Fibroblast of peridontal ligament (primary cell): Measurements from ENCODE around the gene TEKT3.

Experiments
- DNase-seq: peaks from one replicate; pipeline ENCODE4 v3.0.0-alpha.2; 2010; ENCODE audit errors: extremely low read depth

The TEKT3 gene

DNA sequence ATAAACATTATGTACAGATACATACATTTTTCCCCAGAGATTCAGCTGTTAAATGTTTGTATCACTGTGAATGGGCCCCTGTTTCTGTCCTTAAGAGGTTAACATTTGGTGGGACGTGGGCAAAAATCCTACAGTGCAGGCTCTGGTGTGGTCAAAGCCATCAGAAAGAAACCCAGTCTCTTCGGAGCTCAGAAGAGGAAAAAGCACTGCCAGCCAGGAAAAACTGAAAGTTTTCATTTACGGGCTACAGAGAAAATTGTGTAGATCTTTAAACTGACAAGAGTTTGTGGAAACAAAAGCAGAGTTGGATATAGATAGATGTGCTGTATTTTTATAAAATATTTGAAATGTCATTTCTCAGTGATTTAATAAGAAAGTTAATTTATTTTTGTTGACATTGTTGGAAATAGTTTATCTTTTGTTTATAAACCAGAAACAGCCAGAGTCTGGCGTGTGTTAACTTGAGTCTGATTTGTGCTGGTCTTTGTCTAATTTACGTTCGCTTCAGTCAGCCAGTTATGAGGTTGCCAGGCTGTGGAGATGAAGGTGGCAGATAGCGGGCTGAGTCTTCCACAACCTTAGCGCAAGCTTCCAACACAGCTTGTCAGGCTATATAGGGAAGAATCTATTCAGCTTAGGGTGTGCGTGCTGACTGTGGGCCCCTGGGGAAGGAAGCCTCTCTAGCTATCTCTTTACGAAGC is 9.5 kb upstream of the TEKT3 start:
- no peak for DNase-seq

DNA sequence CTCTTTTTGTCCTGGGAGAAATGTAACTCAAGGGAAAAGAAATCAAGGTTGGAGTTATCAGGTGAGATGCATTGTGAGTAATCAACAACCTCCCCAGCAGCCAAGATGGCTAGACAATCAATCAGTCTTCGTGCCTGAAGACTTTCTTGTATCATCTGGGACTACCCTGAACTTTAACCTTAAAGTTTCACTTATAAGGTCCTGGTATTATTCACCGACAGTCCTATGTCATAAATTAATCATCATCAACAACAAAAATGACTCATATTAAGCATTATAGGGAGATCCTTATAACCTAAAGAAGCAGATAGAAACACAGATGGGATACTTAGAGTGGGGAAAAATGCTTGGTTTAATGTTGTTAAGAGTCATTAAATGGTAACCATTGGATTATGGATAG is 7.7 kb upstream of the TEKT3 start:
- DNase-seq = no peak

DNA sequence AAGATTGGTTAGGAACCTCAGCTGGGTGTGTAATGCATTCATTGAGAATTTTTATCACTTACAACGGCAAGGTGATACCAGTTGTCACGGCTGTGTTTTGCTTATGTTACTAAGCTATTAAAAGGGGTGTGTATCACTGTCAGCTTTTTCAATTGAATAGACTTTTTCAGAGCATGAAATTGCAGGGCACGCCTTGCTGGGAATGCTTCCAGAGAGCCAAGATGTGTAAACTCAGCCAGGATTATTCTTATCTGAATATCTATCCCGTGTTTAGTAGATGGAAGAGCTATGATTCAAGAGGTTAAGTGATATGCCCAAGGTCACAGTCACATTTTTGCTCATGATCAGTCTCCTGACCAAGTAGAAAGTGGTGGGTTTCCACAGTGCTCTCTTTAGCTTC is 6.6 kb upstream of the TEKT3 start:
- peak; percentile 47 for DNase-seq

DNA sequence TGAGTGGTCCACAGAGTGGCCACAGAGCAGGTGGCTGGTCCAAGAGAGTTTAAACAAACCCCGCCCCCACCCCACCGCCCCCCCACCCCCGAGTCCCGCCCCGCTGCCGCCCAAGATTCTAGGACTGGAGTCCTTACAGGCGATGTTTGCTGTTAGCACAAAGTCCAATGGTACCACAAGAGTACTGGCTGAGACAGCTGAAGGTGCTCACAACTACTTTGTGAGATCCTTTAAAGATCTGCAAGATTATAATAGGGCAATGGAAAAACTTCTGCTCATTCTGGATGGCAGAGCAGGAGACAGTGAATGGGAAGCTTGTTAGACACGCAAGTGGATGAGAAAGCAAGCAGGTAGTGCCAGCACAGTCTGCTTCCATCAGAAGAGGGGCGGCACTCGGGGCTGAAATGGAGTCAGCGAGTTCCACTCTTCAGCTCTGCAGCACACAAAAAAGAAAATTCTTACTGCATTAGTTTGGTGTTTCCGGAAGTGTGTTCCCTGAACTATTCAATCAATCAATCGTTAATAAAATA is 4.7 kb upstream of the TEKT3 start:
- DNase-seq = peak; percentile 21

DNA sequence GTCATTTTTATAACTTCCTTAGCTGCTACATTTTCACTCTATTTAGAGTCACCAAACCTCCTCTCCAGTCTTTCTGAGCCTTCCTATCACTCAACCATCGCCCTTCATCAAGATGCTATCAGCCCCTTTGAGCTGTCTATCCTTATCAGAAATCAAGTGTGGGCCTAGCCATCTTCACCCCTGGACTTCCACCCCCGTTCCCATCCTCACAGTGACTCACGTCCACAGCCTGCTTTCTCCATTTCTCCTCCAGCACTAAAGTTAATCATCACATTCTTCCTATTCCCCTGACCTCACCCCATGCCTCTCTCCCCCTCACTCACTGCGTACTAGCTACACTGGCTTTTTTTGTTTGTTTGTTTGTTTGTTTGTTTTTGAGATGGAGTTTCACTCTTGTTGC is 2.4 kb upstream of the TEKT3 start:
- DNase-seq = peak; percentile 64

DNA sequence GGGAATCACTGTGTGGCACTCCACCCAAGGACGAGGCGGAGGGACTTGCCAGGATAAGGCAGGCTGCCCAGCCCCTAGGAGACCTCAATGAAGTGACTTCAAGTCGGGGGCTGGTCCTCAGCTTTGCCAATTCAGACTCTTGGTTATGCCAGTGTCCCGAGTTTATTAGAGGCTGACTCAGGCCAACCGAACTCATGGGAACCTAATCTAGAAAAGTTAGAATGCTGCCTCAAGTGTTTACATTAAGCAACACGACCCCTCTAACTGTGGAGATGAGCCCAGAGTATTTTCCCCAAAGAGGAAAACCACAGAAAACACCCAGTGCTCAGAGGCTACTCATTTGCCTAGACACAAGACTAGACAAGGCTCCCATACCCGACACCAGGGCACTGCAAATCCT is 1.1 kb upstream of the TEKT3 start:
- DNase-seq = peak; percentile 75

DNA sequence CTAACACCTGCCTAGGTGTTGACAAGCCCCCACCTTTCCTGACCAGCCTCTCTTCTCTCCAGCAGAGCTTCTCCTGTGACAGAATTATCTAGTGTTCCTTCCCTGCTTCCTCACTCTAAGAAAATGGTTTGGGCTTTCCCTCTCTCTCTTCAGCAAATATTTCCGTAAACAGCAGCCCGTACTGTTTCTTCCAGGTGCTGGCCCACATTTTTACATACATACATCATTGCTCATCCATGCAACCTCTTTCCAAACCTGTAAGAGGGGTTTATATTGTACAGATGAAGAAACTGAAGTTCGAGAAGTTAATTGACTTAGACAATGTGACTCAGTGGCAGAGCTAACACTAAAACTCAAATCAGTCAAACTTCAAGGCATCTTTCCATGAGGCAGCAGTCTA is 569 bp upstream of the TEKT3 start:
- DNase-seq = no peak

DNA sequence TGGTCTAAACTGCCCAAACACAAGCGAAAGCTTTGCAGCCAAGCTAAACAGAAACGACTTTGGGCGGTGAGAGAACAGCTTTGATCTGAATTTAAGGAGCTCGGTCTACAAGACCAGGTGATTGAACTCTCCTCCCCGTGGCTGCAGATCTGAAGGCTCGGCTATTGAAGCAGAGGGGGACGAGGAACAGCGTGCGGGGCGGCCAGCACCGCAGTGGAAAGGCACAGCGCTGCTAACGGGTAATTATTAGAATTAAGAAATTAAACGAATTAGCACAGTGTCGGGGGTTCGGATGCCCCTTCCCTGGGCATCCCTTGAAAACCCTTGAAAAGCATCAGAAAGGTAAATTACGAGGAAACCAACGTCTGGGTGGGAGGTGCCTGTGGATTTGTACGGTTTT is 431 bp downstream of the TEKT3 start:
- DNase-seq = no peak

DNA sequence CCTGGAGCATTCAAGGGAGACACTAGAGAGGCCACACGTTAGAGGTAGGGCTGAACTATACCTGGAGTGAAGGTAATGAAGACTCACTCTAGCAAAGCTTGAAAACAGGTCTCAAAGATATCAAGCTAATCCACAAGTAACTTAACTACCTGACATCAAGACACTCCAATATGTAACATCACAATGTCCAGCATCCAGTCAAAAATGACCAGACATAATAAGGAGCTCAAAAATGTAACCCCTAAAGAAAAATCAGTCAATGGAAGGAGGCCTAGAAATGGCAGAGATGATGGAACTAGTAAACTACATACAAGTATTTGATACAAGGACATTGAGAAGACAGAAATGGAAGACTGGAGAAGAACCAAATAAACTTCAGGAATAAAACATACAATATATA is 6.0 kb downstream of the TEKT3 start:
- DNase-seq = no peak

DNA sequence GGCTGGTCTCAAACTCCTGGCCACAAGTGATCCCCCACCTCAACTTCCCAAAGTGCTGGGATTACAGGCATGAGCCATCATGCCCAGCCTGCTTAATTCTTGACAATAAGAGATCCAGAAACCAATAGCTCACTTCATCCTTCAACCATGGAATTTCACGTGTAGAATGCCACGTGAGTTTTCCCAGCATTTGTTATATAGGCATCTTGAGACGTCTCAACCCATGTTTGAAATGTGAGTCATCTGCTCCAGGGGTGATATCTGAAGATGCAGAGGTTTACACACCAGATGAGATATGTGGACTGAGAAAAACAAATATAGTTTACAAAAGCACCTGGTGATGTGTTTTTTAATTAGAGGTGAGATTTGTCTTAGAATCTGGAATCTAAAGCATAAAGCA is 7.1 kb downstream of the TEKT3 start:
- DNase-seq = no peak

DNA sequence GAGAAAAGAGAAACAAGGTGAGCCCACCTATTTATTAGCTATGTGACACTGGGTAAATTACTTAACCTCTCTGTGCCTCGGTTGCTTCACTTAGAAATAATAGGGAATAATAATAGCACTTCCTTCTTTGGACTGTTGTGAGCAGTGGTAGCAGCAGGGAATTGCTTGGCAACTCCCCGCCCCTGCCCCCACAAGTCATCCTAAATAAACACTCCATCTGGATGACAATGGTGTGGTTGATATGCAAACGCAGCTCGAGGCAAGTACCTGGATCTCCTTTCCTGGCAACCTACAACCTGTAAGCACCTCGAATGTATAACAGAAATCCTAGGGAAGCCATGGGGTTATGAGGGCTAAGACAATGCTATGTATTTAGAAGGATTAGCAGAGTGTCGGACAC is 9.1 kb downstream of the TEKT3 start:
- no peak for DNase-seq

DNA sequence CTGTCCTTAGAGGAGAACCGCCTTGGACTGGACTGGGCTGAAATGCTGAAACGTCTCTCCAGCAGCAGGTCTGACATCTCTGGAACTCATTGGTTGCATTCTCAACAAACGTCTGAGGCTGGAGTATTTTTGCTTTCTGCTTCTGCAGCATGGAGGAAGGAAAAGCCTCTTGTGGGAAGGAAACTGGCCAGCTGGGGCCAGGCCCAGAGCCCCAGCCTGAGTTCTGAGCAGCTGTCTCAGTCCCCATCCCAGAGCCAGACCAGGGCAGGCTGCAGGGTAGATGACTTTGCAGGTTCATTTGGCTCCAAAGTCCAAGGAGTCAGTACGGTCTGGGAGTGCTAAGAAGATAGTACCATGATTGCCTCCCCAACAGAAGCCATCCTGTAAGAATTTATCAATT is 18.3 kb downstream of the TEKT3 start:
- no peak for DNase-seq

DNA sequence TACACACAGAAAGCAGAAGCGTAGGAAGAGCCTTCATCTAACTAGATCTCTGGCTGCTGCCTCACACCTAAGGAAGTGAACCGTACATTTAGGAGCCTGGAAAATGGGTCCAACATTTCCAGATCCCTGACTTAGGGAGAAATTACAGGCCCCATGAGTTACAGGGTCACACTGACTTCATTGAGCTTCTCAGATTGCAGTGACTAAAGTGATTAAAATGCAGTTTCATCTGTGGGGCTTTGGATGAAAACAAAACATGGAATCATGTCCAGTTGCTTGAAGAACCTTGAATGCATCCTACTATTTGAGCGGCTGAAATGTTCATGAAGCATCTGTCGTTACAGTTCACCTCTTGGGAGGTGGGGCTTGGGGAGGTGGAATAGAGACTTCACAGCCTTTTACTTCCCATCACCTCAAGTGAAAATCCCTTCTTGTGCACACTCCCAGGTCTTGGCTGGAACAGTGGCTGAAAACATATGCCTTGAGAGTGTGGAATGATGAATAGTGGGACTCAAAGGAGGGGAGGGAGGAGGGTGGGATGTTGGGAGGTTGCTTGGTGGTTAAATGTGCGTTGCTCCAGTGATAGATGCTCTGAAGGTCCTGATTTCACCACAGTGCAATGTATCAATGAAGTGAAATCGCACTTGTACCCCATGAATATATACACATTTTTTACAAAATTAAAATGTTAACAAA is 19.7 kb downstream of the TEKT3 start:
- peak; percentile 79 for DNase-seq

DNA sequence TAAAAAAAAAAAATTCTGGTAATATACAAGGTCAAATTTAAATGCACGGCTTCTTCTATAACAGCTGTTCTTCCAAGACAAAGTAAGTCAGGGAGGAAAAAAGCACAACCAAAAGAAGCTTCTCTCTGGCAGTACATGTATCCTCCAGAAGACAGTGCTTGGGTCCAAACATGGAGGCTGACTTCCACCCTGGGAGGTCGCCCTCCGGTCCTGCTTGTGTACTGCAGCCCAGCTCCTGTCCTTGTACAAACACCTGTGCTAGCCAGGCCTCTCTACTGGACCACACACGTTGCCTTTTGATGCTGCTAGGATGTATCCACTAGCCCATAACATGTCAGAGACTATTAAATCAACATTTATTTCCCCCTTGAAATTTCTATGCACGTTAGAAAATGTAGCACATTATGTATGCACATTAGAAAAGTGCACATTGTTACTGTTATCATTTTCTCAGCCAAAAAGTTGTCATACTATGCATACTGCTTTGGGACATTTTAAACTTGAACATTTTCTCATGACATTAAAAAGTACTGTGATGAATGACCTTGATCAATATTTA is 21.9 kb downstream of the TEKT3 start:
- no peak for DNase-seq

DNA sequence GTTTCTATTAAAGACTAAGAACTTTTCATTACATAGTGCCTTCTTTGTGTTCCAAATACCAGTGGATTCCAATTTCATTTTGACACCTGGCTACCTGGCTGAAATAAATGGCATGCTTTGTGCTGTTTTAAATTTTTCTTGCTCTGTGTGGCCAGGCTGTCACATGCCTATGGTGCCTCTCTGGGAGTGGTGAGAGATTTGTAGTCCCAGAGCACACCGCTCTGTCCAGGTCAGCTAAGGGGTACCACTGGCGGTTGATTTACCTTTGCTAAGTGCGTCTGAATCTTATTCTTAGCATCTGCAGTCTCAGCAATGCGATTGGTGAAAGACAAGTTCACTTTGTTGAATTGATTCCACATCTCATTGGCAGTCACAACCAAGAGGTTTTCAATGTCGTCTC is 29.4 kb downstream of the TEKT3 start:
- DNase-seq = no peak

DNA sequence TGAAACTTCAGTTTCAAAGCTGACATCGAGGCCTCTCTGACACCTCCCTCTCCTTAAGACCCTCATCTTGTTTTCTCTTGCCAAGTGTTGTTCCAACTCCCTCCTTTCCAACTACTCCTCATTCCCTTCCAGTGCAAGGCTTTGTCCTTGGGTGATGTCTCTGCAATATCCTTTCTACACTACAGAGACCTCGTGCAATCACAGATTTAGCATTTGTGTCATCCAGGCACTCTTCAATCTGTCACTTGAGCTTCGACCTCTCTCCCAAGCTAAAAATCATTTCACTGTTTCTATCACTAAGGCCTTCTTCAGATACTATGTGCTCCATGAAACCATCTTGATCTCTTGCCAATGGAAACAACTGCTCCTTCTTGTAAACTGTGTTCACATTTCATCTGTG is 31.6 kb downstream of the TEKT3 start:
- DNase-seq = no peak

DNA sequence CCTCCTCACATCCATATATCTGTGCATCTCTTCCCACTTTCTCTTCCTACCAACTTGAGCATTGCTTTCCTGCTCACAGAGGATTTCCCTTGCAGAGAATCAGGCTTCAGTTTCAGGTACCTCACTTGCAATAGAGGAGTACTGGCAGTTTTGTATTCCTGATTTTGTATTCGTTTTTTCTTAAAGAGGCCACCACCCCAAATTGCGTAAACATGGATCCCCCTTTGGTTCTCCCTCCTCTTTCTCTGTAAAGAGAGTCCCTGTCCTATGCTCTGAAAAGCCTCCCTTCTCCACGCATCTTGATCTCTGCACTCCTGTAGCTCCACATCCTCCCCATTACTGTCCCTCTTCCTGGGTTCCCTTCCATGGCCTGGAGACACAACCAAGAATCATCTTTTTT is 32.2 kb downstream of the TEKT3 start:
- DNase-seq = no peak

DNA sequence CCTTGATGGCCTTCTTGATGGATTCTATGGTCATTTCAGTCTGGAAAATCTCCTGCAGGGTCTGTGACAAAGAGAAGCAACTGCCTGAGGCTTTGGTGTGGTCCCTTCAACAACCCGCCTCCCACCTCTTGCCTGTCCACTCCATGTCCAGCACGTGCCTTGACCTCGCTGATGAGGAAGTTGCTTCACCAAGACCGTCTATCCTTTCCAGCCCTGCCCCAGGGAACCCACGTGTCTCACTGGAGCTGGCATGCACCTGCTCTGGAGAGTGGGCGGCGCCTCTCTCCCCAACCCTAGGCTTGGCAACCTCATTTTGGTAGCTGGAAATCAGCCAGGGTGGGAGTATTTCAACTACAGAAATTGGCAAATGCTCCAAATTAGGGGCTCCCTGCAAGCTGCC is 32.6 kb downstream of the TEKT3 start:
- DNase-seq = no peak

DNA sequence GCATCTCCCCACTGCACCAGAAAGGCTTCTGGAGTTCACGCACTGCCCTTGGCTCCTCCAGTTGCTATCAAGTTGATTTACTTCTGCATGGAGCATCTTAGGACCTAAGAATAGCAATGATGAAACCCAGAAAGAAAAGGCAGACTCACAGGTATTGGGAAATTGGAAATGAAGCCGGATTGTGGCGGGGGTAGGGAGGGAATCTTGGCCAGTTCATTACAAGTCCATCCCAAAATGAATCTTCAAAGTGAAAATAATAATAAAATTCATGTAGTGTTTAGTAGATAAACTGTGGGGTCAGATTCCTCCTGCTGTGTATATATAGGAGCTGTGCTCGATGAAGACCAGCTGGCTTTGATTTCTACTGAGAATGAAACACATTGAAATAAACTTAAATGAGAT is 33.7 kb downstream of the TEKT3 start:
- peak; percentile 71 for DNase-seq

DNA sequence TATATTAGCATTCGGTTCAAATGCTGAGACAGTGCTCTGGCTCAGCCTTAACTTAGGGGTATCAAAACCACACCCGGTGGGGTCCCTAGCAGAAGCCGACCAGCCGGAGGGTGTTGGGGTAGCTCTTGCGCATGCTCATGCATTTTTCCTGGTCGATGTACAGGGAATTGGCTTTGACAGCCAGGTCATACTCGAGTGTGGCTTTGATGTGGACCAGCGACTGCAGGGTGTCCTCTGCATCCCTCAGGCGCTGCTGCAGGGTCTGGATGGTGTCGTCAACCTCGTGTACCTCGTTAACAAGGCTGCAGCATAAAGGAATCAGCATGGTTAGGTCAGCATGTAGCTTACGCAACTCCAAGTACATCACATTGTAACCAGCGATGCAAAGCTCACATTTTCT is 37.5 kb downstream of the TEKT3 start:
- DNase-seq = no peak

DNA sequence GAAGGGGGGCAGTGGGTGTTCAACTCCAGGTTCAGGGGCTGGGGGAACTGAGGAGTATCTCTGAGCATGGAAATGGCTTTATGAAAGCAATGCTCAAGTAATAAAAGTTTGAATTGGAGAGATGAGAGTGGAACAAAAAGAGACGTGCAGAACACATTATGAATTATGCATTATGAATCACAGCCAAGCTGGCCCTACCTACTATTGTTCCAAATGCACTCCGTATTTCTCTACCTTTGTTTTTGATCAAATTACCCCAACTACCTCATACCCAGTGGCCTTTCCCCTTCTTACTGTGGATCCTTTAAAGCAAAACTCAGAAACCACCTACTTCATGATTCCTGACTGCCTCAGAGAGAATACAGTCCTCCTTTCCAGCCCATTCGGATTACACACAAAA is 38.1 kb downstream of the TEKT3 start:
- DNase-seq = no peak

DNA sequence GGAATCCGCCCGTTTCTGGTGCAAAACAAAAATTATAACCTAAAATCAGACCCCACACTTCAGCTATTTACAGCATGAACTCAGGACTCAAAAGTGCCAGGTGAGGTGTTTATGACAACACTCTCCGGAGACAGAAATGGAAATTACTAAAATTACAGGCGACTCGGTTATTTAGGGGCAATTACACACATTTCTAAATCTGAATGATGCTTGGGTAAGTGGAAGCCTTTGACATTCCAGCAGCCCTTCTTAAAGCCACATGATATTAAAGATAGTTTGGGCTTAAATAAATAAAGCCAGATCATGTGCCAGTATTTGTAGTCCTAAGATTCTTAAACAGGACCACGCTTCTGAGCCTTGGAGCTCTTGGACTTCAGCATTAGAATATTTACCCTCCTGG is 39.6 kb downstream of the TEKT3 start:
- DNase-seq = no peak

DNA sequence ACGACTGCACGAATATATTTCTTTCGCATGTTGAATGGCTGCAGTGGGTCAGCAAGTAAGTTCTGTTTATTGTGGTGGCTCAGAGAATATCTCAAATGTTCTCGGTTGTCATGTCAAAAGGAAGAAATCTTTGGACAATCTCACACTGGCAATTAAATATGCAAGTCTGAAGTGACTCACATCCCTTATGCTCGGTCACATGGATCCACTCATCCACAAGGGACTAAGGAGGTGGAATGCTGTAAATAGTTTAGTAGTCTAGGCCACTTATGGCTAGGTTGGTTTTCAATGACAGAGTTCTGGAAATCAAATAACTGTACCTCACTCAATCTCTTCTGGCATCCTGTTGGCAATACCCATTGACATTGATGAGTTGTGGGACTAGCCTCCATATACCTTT is 43.2 kb downstream of the TEKT3 start:
- peak; percentile 58 for DNase-seq
